HG03039 (cell line): ENCODE measurements around the gene PRMT6.
"Not testable (repeated sequence)": the region's sequence is repeated elsewhere in the genome, so short reads cannot be mapped to it uniquely, and the experiment has no call there.

Source experiments
- ATAC-seq: cut with Tn5 transposase; IDR thresholded peaks from one replicate; pipeline ENCODE4 v1.9.1; 2021; ENCODE audit warnings: mild to moderate bottlenecking, moderate library complexity; ENCODE audit not compliant: unreplicated experiment

Gene PRMT6

GRCh38 chr1:107091418-107091817 is 34.9 kb downstream of the PRMT6 start:
- ATAC-seq: no peak

GRCh38 chr1:107093395-107093794 is 36.9 kb downstream of the PRMT6 start:
- ATAC-seq: not testable (repeated sequence)

- ATAC-seq: no peak
Measured at GRCh38 chr1:107095647-107096046, 39.2 kb downstream of the PRMT6 start.

GRCh38 chr1:107096690-107097089 is 40.2 kb downstream of the PRMT6 start:
- no peak for ATAC-seq

- no peak for ATAC-seq
Measured at GRCh38 chr1:107098961-107099360, 42.5 kb downstream of the PRMT6 start.

GRCh38 chr1:107100331-107100984 is 44.0 kb downstream of the PRMT6 start:
- no peak for ATAC-seq

GRCh38 chr1:107105914-107106313 is 49.4 kb downstream of the PRMT6 start:
- no peak for ATAC-seq
